ENCODE results near the gene KCNJ10.

Gene KCNJ10

DNA sequence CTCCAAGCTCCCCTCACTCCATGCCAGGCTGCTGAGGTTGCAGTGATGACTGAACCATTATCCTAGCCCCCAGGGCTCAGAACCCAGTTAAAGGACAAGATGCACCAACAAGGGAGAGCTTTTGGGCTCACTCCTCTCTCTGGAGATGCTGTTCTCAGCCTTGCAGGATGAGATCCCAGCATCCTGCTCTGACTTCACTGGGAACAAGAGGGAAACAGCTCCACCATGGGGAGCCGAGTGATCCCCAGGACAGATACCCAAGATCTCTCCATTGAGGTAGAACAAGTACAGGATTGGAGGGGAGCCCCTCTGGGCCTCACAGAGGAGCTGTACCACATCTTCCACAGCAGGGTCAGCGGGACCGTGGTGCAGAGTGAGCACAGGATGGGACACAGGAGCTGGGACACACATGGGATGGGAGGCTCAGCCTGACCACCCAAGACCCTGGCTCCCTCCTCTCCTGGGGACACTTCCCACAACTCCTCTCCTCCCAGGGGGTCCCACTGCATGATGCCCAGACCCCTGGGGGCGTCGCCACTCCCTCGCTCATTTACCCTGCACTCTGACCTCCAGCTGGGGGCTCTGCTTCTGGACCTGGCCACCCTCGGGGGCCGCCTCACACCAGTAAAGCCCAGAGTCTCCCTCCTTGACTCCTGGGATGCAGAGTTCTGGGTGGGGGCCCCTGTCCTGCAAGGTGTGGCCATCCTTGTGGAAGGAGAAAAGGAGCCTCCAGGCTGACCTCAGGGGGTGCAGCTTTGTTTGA, 97.3 kb downstream of the KCNJ10 start:
- no peaks in the 10 kb centered on the region for H3K4me1 ChIP-seq (ENCODE audit: insufficient read depth, poor library complexity, severe bottlenecking)
- DNase-seq (ENCODE audit: low spot score), result no peak
- no peaks in the 10 kb centered on the region for H3K9me3 ChIP-seq (ENCODE audit: severe bottlenecking)
- H3K27ac ChIP-seq (ENCODE audit: poor library complexity, severe bottlenecking), result no peak overlapping the region
- no peaks in the 10 kb centered on the region for H3K27me3 ChIP-seq (ENCODE audit: insufficient read depth, poor library complexity, severe bottlenecking)
- TF ChIP-seq, protein P1, sequence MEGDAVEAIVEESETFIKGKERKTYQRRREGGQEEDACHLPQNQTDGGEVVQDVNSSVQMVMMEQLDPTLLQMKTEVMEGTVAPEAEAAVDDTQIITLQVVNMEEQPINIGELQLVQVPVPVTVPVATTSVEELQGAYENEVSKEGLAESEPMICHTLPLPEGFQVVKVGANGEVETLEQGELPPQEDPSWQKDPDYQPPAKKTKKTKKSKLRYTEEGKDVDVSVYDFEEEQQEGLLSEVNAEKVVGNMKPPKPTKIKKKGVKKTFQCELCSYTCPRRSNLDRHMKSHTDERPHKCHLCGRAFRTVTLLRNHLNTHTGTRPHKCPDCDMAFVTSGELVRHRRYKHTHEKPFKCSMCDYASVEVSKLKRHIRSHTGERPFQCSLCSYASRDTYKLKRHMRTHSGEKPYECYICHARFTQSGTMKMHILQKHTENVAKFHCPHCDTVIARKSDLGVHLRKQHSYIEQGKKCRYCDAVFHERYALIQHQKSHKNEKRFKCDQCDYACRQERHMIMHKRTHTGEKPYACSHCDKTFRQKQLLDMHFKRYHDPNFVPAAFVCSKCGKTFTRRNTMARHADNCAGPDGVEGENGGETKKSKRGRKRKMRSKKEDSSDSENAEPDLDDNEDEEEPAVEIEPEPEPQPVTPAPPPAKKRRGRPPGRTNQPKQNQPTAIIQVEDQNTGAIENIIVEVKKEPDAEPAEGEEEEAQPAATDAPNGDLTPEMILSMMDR (IDR thresholded peaks at IDR 0.05; ENCODE audit: poor library complexity, severe bottlenecking), result no peak
- ATAC-seq (ENCODE audit: low read depth), result no peak
- H3K36me3 ChIP-seq (ENCODE audit: low read depth), result no peaks in the 10 kb centered on the region
- no peak overlapping the region for H3K4me3 ChIP-seq (ENCODE audit: severe bottlenecking)

GRCh38 chr1:159970932-159971342, 99.0 kb downstream of the KCNJ10 start:
- TF ChIP-seq, protein P1 (IDR thresholded peaks at IDR 0.05; ENCODE audit: poor library complexity, severe bottlenecking), result no peak
- Histone ChIP-seq H3K9me3 (ENCODE audit: severe bottlenecking) (no peaks in the 10 kb centered on the region), H3K4me1 (ENCODE audit: insufficient read depth, poor library complexity, severe bottlenecking) (no peaks in the 10 kb centered on the region), H3K27me3 (ENCODE audit: insufficient read depth, poor library complexity, severe bottlenecking) (no peaks in the 10 kb centered on the region), H3K4me3 (ENCODE audit: severe bottlenecking) (no peak overlapping the region), H3K27ac (ENCODE audit: poor library complexity, severe bottlenecking) (no peak overlapping the region), H3K36me3 (ENCODE audit: low read depth) (no peaks in the 10 kb centered on the region)
- ATAC-seq (ENCODE audit: low read depth) (no peak), DNase-seq (ENCODE audit: low spot score) (no peak)

- TF ChIP-seq, protein P1 (IDR thresholded peaks at IDR 0.05; ENCODE audit: poor library complexity, severe bottlenecking), result no peak
- no peaks in the 10 kb centered on the region for H3K36me3 ChIP-seq (ENCODE audit: low read depth)
- H3K27ac ChIP-seq (ENCODE audit: poor library complexity, severe bottlenecking), result no peak overlapping the region
- no peaks in the 10 kb centered on the region for H3K27me3 ChIP-seq (ENCODE audit: insufficient read depth, poor library complexity, severe bottlenecking)
- no peaks in the 10 kb centered on the region for H3K4me1 ChIP-seq (ENCODE audit: insufficient read depth, poor library complexity, severe bottlenecking)
- ATAC-seq (ENCODE audit: low read depth), result no peak
- H3K9me3 ChIP-seq (ENCODE audit: severe bottlenecking), result no peaks in the 10 kb centered on the region
- H3K4me3 ChIP-seq (ENCODE audit: severe bottlenecking), result no peak overlapping the region
- no peak for DNase-seq (ENCODE audit: low spot score)
Observed at GRCh38 chr1:159968901-159969300, 101.1 kb downstream of the KCNJ10 start.

GRCh38 chr1:159965263-159965662, 104.7 kb downstream of the KCNJ10 start:
- peaks cover 9% of the 10 kb centered on the region for H3K4me1 ChIP-seq (ENCODE audit: insufficient read depth, poor library complexity, severe bottlenecking)
- no peak for DNase-seq (ENCODE audit: low spot score)

More at GRCh38 chr1:159965263-159965662, 104.7 kb downstream of the KCNJ10 start:
- no peak for ATAC-seq (ENCODE audit: low read depth)
- TF ChIP-seq, protein P1 (IDR thresholded peaks at IDR 0.05; ENCODE audit: poor library complexity, severe bottlenecking), result no peak
- Histone ChIP-seq H3K9me3 (ENCODE audit: severe bottlenecking) (no peaks in the 10 kb centered on the region), H3K27ac (ENCODE audit: poor library complexity, severe bottlenecking) (no peak overlapping the region), H3K27me3 (ENCODE audit: insufficient read depth, poor library complexity, severe bottlenecking) (no peaks in the 10 kb centered on the region), H3K36me3 (ENCODE audit: low read depth) (no peaks in the 10 kb centered on the region), H3K4me3 (ENCODE audit: severe bottlenecking) (no peak overlapping the region)

Measured in RWPE2 (cell line).